MCF 10A (cell line): Measurements from ENCODE around the gene ARPC5L. TPM values are rescaled to one million over a fixed set of nuclear protein-coding genes. Genes with fewer than 3 reads are reported as not detected.
A peak's percentile ranks its signal among the peaks of the same experiment; 100 is the strongest.

ENCODE experiments used
- BruUV-seq: library from RNA; stranded (reverse); fragments of 400-500 nt; replicated peaks from 2 replicates; lab custom pipeline; 2021; lab: Mats Ljungman, UMichigan
- CTCF ChIA-PET: fragments of 300-600 bp; sonication (Branson Sonifier 250); formaldehyde crosslinking; extraction: SDS; loops from one replicate; lab custom pipeline; 2021; ENCODE audit warnings: antibody characterized with exemption, inconsistent platforms; lab: Yijun Ruan, JAX
- POLR2A ChIA-PET: fragments of 300-600, 350-650 bp; sonication (Branson Sonifier 250); formaldehyde crosslinking; extraction: SDS; loops from one replicate; lab custom pipeline; 2020; ENCODE audit warnings: antibody characterized with exemption, inconsistent platforms; lab: Yijun Ruan, JAX
- DNase-seq: peaks from one replicate; pipeline ENCODE4 v3.0.0-alpha.2; 2018; ENCODE audit not compliant: unreplicated experiment
- H3K27ac Mint-ChIP-seq: one replicate; pipeline ENCODE4 v1.8.0; 2022; ENCODE audit warnings: mild to moderate bottlenecking, low read depth, mixed read lengths; ENCODE audit not compliant: unreplicated experiment
- H3K27me3 Mint-ChIP-seq: one replicate; pipeline ENCODE4 v1.8.0; 2022; ENCODE audit warnings: mixed read lengths; ENCODE audit not compliant: insufficient read depth, unreplicated experiment
- H3K36me3 Mint-ChIP-seq: one replicate; pipeline ENCODE4 v1.8.0; 2022; ENCODE audit warnings: mild to moderate bottlenecking, moderate library complexity, mixed read lengths; ENCODE audit not compliant: insufficient read depth, unreplicated experiment
- H3K4me1 Mint-ChIP-seq: one replicate; pipeline ENCODE4 v1.8.0; 2022; ENCODE audit warnings: mixed read lengths; ENCODE audit not compliant: insufficient read depth, unreplicated experiment
- H3K4me3 Mint-ChIP-seq: one replicate; pipeline ENCODE4 v1.8.0; 2022; ENCODE audit warnings: mild to moderate bottlenecking, moderate library complexity, mixed read lengths; ENCODE audit not compliant: unreplicated experiment
- H3K9me3 Mint-ChIP-seq: one replicate; pipeline ENCODE4 v1.8.0; 2022; ENCODE audit warnings: mixed read lengths; ENCODE audit not compliant: unreplicated experiment
- intact Hi-C: fragments of 100-400 bp; cut with micrococcal nuclease; formaldehyde crosslinking; loops from 2 replicates; pipeline ENCODE4 v1.14.1; 2022
- total RNA-seq: library from RNA; stranded (reverse); gene quantifications from 2 replicates; pipeline ENCODE4 v1.2.3, GENCODE V29; 2022
- TF ChIP-seq, protein P1 (sequence below): fragments of 200-600 bp; IDR thresholded peaks from one replicate; pipeline ENCODE4 v1.8.0; 2022; ENCODE audit warnings: antibody characterized with exemption, mild to moderate bottlenecking; ENCODE audit not compliant: unreplicated experiment

Gene ARPC5L
- total RNA-seq, 1 experiment from 2014 or later = 72.5 TPM

DNA sequence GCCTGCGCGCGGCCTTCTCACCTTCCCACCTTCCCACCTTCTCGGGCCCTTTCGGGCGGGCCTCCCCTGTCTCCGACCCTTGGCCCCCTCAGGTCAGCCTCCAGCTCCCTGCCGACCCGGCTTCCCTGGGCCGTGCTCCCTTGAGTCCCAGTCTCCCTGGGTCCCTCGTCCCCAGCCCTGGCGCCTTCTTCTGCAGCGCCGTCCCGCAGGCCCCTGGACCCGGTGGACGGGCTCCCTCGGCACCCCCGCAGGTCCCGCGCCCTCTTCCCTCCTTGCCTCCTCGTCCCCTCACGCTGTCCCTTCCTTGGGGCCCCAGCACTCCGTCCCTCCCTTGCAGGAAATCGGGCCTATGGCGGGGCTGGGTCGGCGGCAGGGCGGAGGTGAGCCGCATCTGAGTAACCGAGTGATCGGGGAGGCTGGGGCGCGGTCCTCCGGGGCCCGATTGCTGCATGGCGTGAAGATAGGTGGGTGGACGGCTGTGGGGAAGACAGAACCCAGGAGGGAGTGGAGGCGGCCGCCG lies 7.6 kb downstream of the ARPC5L start:
- TF ChIP-seq, protein P1, sequence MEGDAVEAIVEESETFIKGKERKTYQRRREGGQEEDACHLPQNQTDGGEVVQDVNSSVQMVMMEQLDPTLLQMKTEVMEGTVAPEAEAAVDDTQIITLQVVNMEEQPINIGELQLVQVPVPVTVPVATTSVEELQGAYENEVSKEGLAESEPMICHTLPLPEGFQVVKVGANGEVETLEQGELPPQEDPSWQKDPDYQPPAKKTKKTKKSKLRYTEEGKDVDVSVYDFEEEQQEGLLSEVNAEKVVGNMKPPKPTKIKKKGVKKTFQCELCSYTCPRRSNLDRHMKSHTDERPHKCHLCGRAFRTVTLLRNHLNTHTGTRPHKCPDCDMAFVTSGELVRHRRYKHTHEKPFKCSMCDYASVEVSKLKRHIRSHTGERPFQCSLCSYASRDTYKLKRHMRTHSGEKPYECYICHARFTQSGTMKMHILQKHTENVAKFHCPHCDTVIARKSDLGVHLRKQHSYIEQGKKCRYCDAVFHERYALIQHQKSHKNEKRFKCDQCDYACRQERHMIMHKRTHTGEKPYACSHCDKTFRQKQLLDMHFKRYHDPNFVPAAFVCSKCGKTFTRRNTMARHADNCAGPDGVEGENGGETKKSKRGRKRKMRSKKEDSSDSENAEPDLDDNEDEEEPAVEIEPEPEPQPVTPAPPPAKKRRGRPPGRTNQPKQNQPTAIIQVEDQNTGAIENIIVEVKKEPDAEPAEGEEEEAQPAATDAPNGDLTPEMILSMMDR = no peak
- intact Hi-C loops = no loop called here
- Mint-ChIP-seq H3K9me3 (no peaks in the 10 kb centered on the region), H3K27ac (peak overlapping the region; percentile 97), H3K4me1 (peaks cover 29% of the 10 kb centered on the region), H3K36me3 (peaks cover 30% of the 10 kb centered on the region), H3K27me3 (no peaks in the 10 kb centered on the region), H3K4me3 (peak overlapping the region; percentile 95)
- ChIA-PET CTCF (no interaction called here), POLR2A (interaction anchor here (0.5 to 6.7 kb wide), 21 partner anchors 8 to 498 kb away, joined by 3 to 135 read pairs (median 5); partner anchors contain the start of genes ARPC5L, NR6A1, RPL35 and WDR38)
- BruUV-seq = no TSS peak
- DNase-seq = peak; percentile 33

DNA sequence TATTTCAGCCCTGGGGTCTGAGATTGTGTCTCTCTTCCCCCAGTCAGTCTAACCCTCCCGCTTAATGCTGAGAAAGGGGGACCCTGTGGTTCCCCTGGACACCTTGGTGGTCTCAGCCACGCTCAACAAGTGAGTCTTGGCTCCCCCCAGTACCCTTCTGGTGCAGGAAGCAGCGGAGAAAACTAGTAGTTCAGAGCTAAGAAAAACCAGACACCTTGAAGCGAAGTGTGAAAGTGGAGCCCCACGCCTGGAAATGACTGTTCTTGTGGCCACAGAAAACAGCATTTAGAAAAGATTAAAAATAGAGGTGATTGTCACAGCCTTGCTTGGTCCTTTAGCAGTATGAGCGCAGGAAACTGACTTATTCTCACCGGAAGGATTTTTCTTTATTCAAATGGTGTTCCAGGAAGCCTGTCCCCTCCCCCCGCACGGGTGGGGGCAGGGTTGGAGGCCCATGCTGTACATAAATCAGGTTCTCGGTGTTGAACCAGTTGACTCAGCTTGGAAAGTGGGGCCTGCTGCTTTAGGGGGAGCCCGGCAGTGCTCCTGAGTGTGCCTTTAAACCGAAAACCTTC lies 8.1 kb downstream of the ARPC5L start:
- BruUV-seq = TSS peak; percentile 40
- TF ChIP-seq, protein P1 = no peak
- H3K27me3 Mint-ChIP-seq = no peaks in the 10 kb centered on the region
- peaks cover 35% of the 10 kb centered on the region for H3K36me3 Mint-ChIP-seq
- H3K9me3 Mint-ChIP-seq = no peaks in the 10 kb centered on the region
- peak overlapping the region; percentile 95 for H3K4me3 Mint-ChIP-seq
- peaks cover 29% of the 10 kb centered on the region for H3K4me1 Mint-ChIP-seq
- intact Hi-C loops = loop anchor here (5.0 kb wide), 1 partner anchor 272 kb away; the partner anchor contains the start of gene SCAI
- DNase-seq = peak; percentile 53
- ChIA-PET POLR2A (interaction anchor here (0.6 to 6.7 kb wide), 17 partner anchors 9 to 1879 kb away, joined by 3 to 135 read pairs (median 6); partner anchors contain the start of genes ARPC5L, NR6A1, RPL35 and WDR38), CTCF (interaction anchor here (0.6 to 0.9 kb wide), 2 partner anchors 8 to 94 kb away, joined by 3 read pairs; partner anchors contain the start of genes ARPC5L, OLFML2A and RPL35)
- peak overlapping the region; percentile 97 for H3K27ac Mint-ChIP-seq

DNA sequence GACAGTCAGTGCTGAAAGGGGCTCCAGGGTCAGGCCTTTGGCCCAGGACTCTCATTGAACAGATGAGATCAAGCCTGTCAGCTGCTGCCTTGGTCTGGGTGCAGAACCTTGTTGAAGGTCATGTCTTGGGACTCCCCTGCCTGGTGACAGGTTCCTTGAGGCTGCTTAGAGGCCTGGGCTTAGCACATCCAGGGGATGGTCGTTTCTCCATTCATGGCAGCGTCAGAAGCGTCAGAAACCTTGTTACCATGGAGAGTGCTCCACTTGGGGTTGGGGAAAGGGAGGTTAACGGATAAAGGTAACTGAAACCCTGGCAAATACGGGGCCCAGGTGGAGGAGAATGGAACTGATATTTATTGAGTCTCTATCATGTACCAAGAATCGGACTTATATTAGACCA lies 8.8 kb downstream of the ARPC5L start:
- CTCF ChIA-PET = interaction anchor here (0.9 to 1.3 kb wide), 3 partner anchors 9 to 99 kb away, joined by 3 to 8 read pairs (median 3); partner anchors contain the start of genes ARPC5L and RPL35
- intact Hi-C loops = loop anchor here (5.0 kb wide), 1 partner anchor 272 kb away; the partner anchor contains the start of gene SCAI
- H3K4me1 Mint-ChIP-seq = peaks cover 29% of the 10 kb centered on the region

More for the DNA sequence above, 8.8 kb downstream of the ARPC5L start:
- H3K36me3 Mint-ChIP-seq = peaks cover 39% of the 10 kb centered on the region
- peak overlapping the region; percentile 97 for H3K27ac Mint-ChIP-seq
- BruUV-seq = no TSS peak
- POLR2A ChIA-PET = interaction anchor here (1.0 to 6.7 kb wide), 9 partner anchors 8 to 455 kb away, joined by 3 to 135 read pairs (median 8); partner anchors contain the start of genes ARPC5L, NR6A1, RPL35 and WDR38
- TF ChIP-seq, protein P1 = no peak
- no peaks in the 10 kb centered on the region for H3K9me3 Mint-ChIP-seq
- no peak for DNase-seq
- H3K4me3 Mint-ChIP-seq = peak overlapping the region; percentile 95
- H3K27me3 Mint-ChIP-seq = no peaks in the 10 kb centered on the region
